IPS-20b (cell line): ENCODE results near the gene CCDC40.
"Not testable (repeated sequence)": the region's sequence is repeated elsewhere in the genome, so short reads cannot be mapped to it uniquely, and the experiment has no call there.

Experiments used
- H3K27ac ChIP-seq: one replicate; pipeline ENCODE4 v1.5.1; 2013; ENCODE audit warnings: low read length
- H3K27me3 ChIP-seq: 2 replicates; pipeline ENCODE4 v1.6.1; 2013; ENCODE audit warnings: mild to moderate bottlenecking, low read length, inconsistent platforms; ENCODE audit not compliant: insufficient read depth
- H3K36me3 ChIP-seq: 2 replicates; pipeline ENCODE4 v1.6.1; 2013; ENCODE audit warnings: low read depth, mild to moderate bottlenecking, inconsistent platforms, low read length, moderate library complexity; ENCODE audit not compliant: insufficient read depth
- H3K4me1 ChIP-seq: 2 replicates; pipeline ENCODE4 v1.6.1; 2013; ENCODE audit warnings: mild to moderate bottlenecking, control low read depth, inconsistent platforms, low read length, moderate library complexity; ENCODE audit not compliant: insufficient read depth
- H3K4me3 ChIP-seq: 2 replicates; pipeline ENCODE4 v1.5.1; 2013; ENCODE audit warnings: mild to moderate bottlenecking, low read length, inconsistent platforms
- H3K9ac ChIP-seq: 2 replicates; pipeline ENCODE4 v1.6.1; 2013; ENCODE audit warnings: low read depth, mild to moderate bottlenecking, inconsistent platforms, low read length, moderate library complexity
- H3K9me3 ChIP-seq: 2 replicates; pipeline ENCODE4 v1.6.1; 2013; ENCODE audit warnings: mild to moderate bottlenecking, low read depth, low read length, inconsistent platforms; ENCODE audit not compliant: insufficient read depth

Gene CCDC40

GRCh38 chr17:80081596-80081995, 45.2 kb downstream of the CCDC40 start:
- no peak overlapping the region for H3K9ac ChIP-seq
- peaks cover 2% of the 10 kb centered on the region; the same call in 1 of the 2 replicates for H3K4me1 ChIP-seq
- no peaks in the 10 kb centered on the region for H3K36me3 ChIP-seq
- no peaks in the 10 kb centered on the region for H3K27me3 ChIP-seq
- H3K4me3 ChIP-seq, result no peak overlapping the region
- no peaks in the 10 kb centered on the region for H3K9me3 ChIP-seq
- no peak overlapping the region for H3K27ac ChIP-seq

- no peak overlapping the region for H3K27ac ChIP-seq
These were observed 46.1 kb downstream of the CCDC40 start for GRCh38 chr17:80082403-80083135.

DNA sequence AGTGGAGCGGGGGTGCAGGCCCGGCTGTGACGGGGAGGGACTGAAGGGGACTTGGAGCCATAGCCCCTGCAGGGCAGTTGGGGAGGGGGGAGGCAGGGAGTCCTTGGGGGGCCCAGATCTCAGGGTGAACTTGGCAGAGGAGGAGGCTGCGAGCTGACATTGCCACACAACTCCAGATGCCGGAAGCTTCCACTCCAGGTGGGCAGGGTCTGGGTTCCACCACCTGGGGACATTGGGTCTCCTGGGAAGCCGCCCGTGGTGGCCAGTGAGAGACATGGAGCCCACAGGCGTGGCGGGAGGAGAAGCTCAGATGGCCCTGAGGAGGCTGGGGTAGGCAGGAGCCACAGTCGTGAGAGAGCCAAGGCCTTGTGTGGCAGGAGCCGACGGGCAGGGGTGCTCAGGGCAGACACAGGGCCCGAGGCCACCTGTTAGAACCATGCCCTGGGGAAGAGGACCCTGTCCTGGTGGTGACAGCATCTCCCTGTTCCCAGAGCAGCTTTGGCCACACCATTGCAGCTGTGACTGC, 46.8 kb downstream of the CCDC40 start:
- no peak overlapping the region for H3K27ac ChIP-seq
- H3K4me1 ChIP-seq, result peaks cover 2% of the 10 kb centered on the region; the same call in 1 of the 2 replicates
- H3K9ac ChIP-seq, result no peak overlapping the region
- H3K36me3 ChIP-seq, result no peaks in the 10 kb centered on the region
- H3K4me3 ChIP-seq, result no peak overlapping the region
- H3K9me3 ChIP-seq, result no peaks in the 10 kb centered on the region
- no peaks in the 10 kb centered on the region for H3K27me3 ChIP-seq

More at GRCh38 chr17:80082403-80083135, 46.1 kb downstream of the CCDC40 start:
- Histone ChIP-seq H3K4me1 (peaks cover 2% of the 10 kb centered on the region; the same call in 1 of the 2 replicates), H3K9ac (no peak overlapping the region), H3K9me3 (no peaks in the 10 kb centered on the region), H3K4me3 (no peak overlapping the region), H3K27me3 (no peaks in the 10 kb centered on the region), H3K36me3 (no peaks in the 10 kb centered on the region)

DNA sequence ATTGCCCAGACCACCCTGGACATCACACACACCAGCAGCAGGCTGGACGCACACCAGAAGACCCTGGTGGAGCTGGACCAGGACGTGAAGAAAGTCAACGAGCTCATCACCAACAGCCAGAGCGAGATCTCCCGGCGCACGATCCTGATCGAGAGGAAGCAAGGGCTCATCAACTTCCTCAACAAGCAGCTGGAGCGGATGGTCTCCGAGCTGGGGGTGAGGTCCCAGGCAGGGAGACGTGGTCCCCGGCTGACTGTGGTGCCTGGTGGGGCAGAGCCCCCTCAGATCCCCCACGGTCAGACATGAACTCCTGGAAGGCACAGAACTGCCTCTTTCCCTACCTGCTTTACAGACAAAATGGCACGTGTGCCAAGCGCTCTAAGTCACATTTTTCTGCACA, 48.3 kb downstream of the CCDC40 start:
- H3K27ac ChIP-seq, result no peak overlapping the region
- H3K9ac ChIP-seq, result no peak overlapping the region
- H3K36me3 ChIP-seq, result no peaks in the 10 kb centered on the region
- no peak overlapping the region for H3K4me3 ChIP-seq
- no peaks in the 10 kb centered on the region for H3K27me3 ChIP-seq
- H3K9me3 ChIP-seq, result no peaks in the 10 kb centered on the region
- peaks cover 2% of the 10 kb centered on the region; the same call in 1 of the 2 replicates for H3K4me1 ChIP-seq

DNA sequence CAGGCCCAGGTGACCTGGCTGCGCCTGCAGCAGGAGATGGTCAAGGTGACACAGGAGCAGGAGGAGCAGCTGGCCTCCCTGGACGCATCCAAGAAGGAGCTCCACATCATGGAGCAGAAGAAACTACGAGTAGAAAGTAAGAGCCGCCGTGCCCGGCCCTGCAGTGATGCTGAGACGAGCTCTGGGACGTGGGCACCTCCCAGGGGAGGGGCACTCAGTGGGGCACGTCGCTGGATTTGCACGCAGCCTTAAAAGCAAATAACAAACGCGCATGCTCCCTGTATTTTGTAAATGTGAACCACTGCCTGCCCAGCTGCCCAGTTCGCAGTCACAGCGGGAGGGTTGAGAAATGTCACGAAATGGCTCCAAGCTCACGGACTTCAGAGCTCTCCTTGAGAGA, 49.6 kb downstream of the CCDC40 start:
- H3K9ac ChIP-seq, result no peak overlapping the region
- H3K27me3 ChIP-seq, result no peaks in the 10 kb centered on the region
- H3K4me1 ChIP-seq, result no peaks in the 10 kb centered on the region; the same call in 1 of the 2 replicates
- no peaks in the 10 kb centered on the region for H3K9me3 ChIP-seq
- H3K27ac ChIP-seq, result no peak overlapping the region
- no peaks in the 10 kb centered on the region for H3K36me3 ChIP-seq
- no peak overlapping the region for H3K4me3 ChIP-seq

GRCh38 chr17:80086616-80087015, 50.2 kb downstream of the CCDC40 start:
- Histone ChIP-seq H3K27ac (no peak overlapping the region), H3K36me3 (no peaks in the 10 kb centered on the region), H3K4me3 (no peak overlapping the region), H3K27me3 (no peaks in the 10 kb centered on the region), H3K9me3 (no peaks in the 10 kb centered on the region), H3K9ac (no peak overlapping the region), H3K4me1 (no peaks in the 10 kb centered on the region; the same call in 1 of the 2 replicates)

- Histone ChIP-seq H3K36me3 (no peaks in the 10 kb centered on the region), H3K4me1 (no peaks in the 10 kb centered on the region; the same call in 1 of the 2 replicates), H3K27me3 (no peaks in the 10 kb centered on the region), H3K9ac (no peak overlapping the region), H3K4me3 (no peak overlapping the region), H3K27ac (no peak overlapping the region), H3K9me3 (no peaks in the 10 kb centered on the region)
These were observed 51.2 kb downstream of the CCDC40 start for GRCh38 chr17:80087346-80088265.

GRCh38 chr17:80089762-80090161, 53.3 kb downstream of the CCDC40 start:
- H3K9ac ChIP-seq, result no peak overlapping the region
- no peak overlapping the region for H3K27ac ChIP-seq
- H3K9me3 ChIP-seq, result no peaks in the 10 kb centered on the region
- H3K27me3 ChIP-seq, result no peaks in the 10 kb centered on the region
- H3K36me3 ChIP-seq, result no peaks in the 10 kb centered on the region
- H3K4me1 ChIP-seq, result no peaks in the 10 kb centered on the region
- no peak overlapping the region for H3K4me3 ChIP-seq

- not testable (repeated sequence) for H3K9ac ChIP-seq, H3K27me3 ChIP-seq, H3K27ac ChIP-seq, H3K9me3 ChIP-seq, H3K4me1 ChIP-seq, H3K4me3 ChIP-seq, H3K36me3 ChIP-seq
These were observed 53.7 kb downstream of the CCDC40 start for GRCh38 chr17:80090164-80090563.

- Histone ChIP-seq H3K9me3 (no peaks in the 10 kb centered on the region), H3K27me3 (no peaks in the 10 kb centered on the region), H3K27ac (no peak overlapping the region), H3K4me3 (no peak overlapping the region), H3K36me3 (no peaks in the 10 kb centered on the region), H3K9ac (no peak overlapping the region), H3K4me1 (no peaks in the 10 kb centered on the region)
These were observed 54.9 kb downstream of the CCDC40 start for GRCh38 chr17:80091376-80091775.

DNA sequence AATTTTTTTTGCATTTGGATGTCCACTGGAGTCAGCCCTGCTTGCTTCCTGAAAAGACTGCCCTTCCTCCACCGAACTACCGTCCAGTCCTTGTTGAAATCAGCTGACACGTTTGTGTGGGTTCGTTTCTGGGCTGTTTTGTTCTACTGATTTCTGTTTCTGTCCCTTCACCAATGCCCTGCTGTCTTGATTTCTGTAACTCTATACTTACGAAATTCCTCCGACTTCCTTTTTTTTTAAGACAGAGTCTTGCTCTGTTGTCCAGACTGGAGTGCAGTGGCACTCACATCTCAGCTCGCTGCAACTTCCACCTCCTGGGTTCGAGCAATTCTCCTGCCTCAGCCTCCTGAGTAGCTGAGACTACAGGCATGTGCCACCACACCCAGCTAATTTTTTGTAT, 56.5 kb downstream of the CCDC40 start:
- Histone ChIP-seq H3K4me3 (no peak overlapping the region), H3K27me3 (no peaks in the 10 kb centered on the region), H3K27ac (no peak overlapping the region), H3K4me1 (no peaks in the 10 kb centered on the region), H3K9me3 (no peaks in the 10 kb centered on the region), H3K9ac (no peak overlapping the region), H3K36me3 (no peaks in the 10 kb centered on the region)
